Tibial artery (tissue), 4 donors: ENCODE measurements around the gene KLF6.

Experiments used
- DNase-seq, 2 donors: peaks; one replicate each; pipeline ENCODE4 v3.0.0-alpha.2; 2019
- H3K27ac ChIP-seq, 2 donors: fragments of 200-600 bp; sonication (generic) in 1 of 2; 1 replicate in 1 of 2; 2 replicates in 1 of 2; pipeline ENCODE4 v1.5.1; 2018 to 2019; ENCODE audit warnings: mild to moderate bottlenecking in 1 of 2
- H3K27me3 ChIP-seq, 2 donors: fragments of 200-600 bp; sonication (generic) in 1 of 2; one replicate each; pipeline versions ENCODE4 v1.5.1 to v1.6.0; 2016 to 2019
- H3K36me3 ChIP-seq, 3 donors: fragments of 200-600 bp; sonication (generic) in 2 of 3; one replicate each; pipeline ENCODE4 v1.5.1; 2016 to 2019; ENCODE audit warnings: mild to moderate bottlenecking in 2 of 3
- H3K4me1 ChIP-seq, 4 donors: fragments of 200-600 bp; sonication (generic) in 2 of 4; 1 replicate in 3 of 4; 2 replicates in 1 of 4; pipeline ENCODE4 v1.5.1; 2016 to 2019
- H3K4me3 ChIP-seq, 2 donors: fragments of 200-600 bp; sonication (generic) in 1 of 2; 1 replicate in 1 of 2; 2 replicates in 1 of 2; pipeline ENCODE4 v1.5.1; 2018 to 2019; ENCODE audit warnings: mild to moderate bottlenecking in 2 of 2
- H3K9me3 ChIP-seq, 3 donors: fragments of 200-600 bp; sonication (generic) in 1 of 3; one replicate each; pipeline ENCODE4 v1.5.1; 2016 to 2019
- intact Hi-C: fragments of 100-400 bp; cut with DNase I; formaldehyde crosslinking; loops from one replicate; pipeline ENCODE4 v1.15.0; 2023; ENCODE audit warnings: low total_unique reads
- TF ChIP-seq, protein P1 (sequence below), 2 experiments: fragments of 200-600 bp in 1 of 2; fragments of 450-650 bp in 1 of 2; IDR thresholded peaks; one replicate each; pipeline ENCODE4 v1.5.1; 2017 to 2019; ENCODE audit warnings: antibody characterized with exemption in 2 of 2, mild to moderate bottlenecking in 1 of 2, moderate library complexity in 1 of 2

Gene KLF6

DNA sequence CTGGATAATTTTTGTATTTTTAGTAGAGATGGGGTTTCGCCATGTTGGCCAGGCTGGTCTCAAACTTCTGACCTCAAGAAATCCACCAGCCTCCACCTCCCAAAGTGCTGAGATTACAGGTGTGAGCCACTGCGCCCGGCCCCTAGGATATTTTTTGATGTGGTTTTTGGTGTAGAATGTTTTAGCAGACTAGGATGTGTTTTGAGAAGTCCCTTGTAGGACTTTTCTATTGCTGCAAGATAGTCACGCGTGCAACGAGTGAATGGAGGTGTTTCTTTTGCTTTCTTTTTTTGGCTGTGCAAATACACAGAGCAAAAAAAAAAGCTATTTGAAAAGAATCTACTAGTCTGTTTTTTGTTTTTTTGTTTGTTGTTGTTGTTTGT, 29.8 kb upstream of the KLF6 start:
- H3K4me1 ChIP-seq: peaks cover 0 to 26% (median 15%) of the 10 kb centered on the region in 4 donors
- no peaks in the 10 kb centered on the region for H3K9me3 ChIP-seq
- no peak for DNase-seq
- no peaks in the 10 kb centered on the region for H3K27me3 ChIP-seq
- H3K4me3 ChIP-seq: no peak overlapping the region
- intact Hi-C loops: no loop called here
- TF ChIP-seq, protein P1, sequence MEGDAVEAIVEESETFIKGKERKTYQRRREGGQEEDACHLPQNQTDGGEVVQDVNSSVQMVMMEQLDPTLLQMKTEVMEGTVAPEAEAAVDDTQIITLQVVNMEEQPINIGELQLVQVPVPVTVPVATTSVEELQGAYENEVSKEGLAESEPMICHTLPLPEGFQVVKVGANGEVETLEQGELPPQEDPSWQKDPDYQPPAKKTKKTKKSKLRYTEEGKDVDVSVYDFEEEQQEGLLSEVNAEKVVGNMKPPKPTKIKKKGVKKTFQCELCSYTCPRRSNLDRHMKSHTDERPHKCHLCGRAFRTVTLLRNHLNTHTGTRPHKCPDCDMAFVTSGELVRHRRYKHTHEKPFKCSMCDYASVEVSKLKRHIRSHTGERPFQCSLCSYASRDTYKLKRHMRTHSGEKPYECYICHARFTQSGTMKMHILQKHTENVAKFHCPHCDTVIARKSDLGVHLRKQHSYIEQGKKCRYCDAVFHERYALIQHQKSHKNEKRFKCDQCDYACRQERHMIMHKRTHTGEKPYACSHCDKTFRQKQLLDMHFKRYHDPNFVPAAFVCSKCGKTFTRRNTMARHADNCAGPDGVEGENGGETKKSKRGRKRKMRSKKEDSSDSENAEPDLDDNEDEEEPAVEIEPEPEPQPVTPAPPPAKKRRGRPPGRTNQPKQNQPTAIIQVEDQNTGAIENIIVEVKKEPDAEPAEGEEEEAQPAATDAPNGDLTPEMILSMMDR (IDR thresholded peaks at IDR 0.05): no peak
- no peaks in the 10 kb centered on the region for H3K36me3 ChIP-seq
- H3K27ac ChIP-seq: no peak overlapping the region

DNA sequence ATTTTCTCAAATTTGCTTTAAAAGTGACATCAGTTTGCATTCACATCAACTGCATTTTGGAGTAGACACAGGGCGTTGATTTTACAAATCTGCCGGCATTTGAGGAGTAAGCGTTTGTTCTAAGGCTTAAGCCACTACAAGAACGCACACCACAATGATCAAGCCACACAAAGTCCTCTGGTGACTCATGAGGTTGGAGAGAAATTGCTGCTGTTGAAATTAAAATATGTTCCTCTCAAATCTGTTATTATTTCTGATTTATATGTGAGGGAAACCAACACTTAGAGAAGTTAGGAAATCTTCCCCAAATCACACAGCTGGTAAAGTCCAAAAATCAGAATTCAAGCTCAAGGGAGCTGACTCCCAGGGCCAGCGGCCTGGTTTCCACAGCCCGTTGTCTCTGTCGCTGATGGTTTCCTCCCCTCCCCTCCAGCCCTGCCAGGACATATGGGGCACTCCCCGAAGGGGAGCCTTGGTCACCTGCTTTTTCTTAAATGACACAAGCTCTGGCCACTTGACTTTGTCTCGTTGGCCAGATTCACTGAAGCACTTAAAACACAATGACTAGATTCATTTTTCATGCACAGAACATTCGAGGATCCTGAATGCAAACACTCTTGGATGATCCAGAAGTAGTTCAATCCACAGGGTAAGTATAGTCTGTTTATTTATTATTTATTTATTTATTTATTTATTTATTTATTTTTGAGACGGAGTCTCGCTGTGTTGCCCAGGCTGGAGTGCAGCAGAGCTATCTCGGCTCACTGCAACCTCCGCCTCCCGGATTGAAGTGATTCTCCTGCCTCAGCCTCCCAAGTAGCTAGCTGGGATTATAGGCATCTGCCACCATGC, 29.2 kb upstream of the KLF6 start:
- no peak overlapping the region for H3K4me3 ChIP-seq
- TF ChIP-seq, protein P1 (IDR thresholded peaks at IDR 0.05): no peak
- intact Hi-C loops: no loop called here
- DNase-seq: peak in 1 of 2 donors; percentile 10
- H3K27ac ChIP-seq: no peak overlapping the region
- no peaks in the 10 kb centered on the region for H3K27me3 ChIP-seq
- no peaks in the 10 kb centered on the region for H3K9me3 ChIP-seq
- peaks cover 0 to 26% (median 15%) of the 10 kb centered on the region in 4 donors for H3K4me1 ChIP-seq
- H3K36me3 ChIP-seq: no peaks in the 10 kb centered on the region

GRCh38 chr10:3813267-3813666, 28.3 kb upstream of the KLF6 start:
- H3K36me3 ChIP-seq: no peaks in the 10 kb centered on the region
- peaks cover 0 to 26% (median 16%) of the 10 kb centered on the region in 4 donors for H3K4me1 ChIP-seq
- TF ChIP-seq, protein P1 (IDR thresholded peaks at IDR 0.05): no peak
- no peaks in the 10 kb centered on the region for H3K27me3 ChIP-seq
- no peak overlapping the region for H3K27ac ChIP-seq
- no peak for DNase-seq
- H3K9me3 ChIP-seq: no peaks in the 10 kb centered on the region
- intact Hi-C loops: no loop called here
- no peak overlapping the region for H3K4me3 ChIP-seq

DNA sequence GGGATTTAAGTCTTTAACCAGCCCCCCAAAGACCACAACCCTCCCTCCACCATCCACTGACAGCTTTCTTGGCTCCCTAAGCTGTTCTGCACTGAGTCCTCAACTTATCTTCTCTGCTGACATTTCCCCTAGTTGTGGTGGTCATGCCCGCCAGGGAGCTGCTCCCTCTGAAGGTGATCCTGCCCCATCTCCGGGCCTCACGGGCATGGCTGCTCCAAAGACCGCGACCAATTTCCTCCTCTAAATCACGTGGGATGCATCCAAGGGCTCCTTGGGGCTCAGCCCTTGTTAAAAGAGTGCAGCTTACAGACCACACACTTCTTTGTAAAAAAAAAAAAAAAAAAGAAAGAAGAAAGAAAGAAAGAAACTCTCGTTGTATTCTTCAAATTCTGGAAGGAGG, 27.1 kb upstream of the KLF6 start:
- no peak for DNase-seq
- H3K36me3 ChIP-seq: no peaks in the 10 kb centered on the region
- H3K4me1 ChIP-seq: peaks cover 0 to 37% (median 21%) of the 10 kb centered on the region in 4 donors
- intact Hi-C loops: no loop called here
- H3K9me3 ChIP-seq: no peaks in the 10 kb centered on the region
- no peak overlapping the region for H3K4me3 ChIP-seq
- TF ChIP-seq, protein P1 (IDR thresholded peaks at IDR 0.05): no peak
- H3K27me3 ChIP-seq: no peaks in the 10 kb centered on the region
- H3K27ac ChIP-seq: peak overlapping the region; percentile 53 to 64

GRCh38 chr10:3811291-3811870, 26.4 kb upstream of the KLF6 start:
- Histone ChIP-seq H3K27me3 (no peaks in the 10 kb centered on the region), H3K27ac (peak overlapping the region; percentile 53 to 64), H3K4me1 (peaks cover 0 to 45% (median 25%) of the 10 kb centered on the region in 4 donors), H3K4me3 (no peak overlapping the region), H3K36me3 (no peaks in the 10 kb centered on the region), H3K9me3 (no peaks in the 10 kb centered on the region)
- intact Hi-C loops: no loop called here
- TF ChIP-seq, protein P1 (IDR thresholded peaks at IDR 0.05): no peak
- no peak for DNase-seq
